GM19099 (cell line): ENCODE measurements around the gene HIP1R.

ENCODE experiments used
- POLR2A ChIP-seq: IDR thresholded peaks from 3 replicates; pipeline ENCODE4 v1.6.1; 2011; ENCODE audit warnings: low read depth; ENCODE audit not compliant: insufficient read length; ENCODE audit errors: extremely low read depth

The HIP1R gene

DNA sequence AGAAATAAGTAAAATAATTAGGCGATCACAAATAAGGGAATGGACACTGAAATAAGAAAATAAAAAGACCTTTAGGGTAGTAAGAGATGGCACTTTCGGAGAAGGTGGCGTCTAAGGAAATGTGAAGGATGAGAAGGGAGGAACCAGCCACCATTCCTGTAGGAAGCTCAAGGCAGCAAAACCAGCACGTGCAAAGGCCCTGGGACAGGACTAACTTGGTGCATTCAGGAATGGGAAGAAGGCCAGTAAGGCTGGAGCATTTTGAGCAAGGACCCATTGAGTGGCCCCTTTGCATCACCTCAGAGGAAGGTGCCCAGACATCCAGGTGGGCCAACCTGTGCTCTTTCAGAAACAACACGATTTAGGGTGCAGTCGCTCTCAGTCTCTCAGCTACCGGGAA is 61.4 kb downstream of the HIP1R start:
- no peak for TF ChIP-seq POLR2A

DNA sequence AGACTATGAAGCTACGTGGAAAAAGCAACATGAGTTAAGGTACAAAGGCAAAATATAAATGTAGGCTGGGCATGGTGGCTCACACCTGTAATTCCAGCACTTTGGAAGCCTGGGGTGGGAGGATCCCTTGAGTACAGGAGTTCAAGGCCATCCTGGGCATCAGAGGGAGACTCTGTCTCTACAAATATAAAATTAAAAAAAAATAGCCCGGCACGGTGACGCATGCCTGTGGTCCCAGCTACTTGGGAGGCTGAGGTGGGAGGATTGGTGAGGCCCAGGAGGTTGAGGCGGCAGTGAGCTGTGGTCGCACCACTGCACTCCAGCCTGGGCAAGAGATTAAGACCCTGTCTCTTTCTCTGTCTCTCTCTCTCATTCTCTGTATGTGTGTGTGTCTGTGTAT is 64.6 kb downstream of the HIP1R start:
- no peak for TF ChIP-seq POLR2A

GRCh38 chr12:122902854-122903692 is 67.8 kb downstream of the HIP1R start:
- no peak for TF ChIP-seq POLR2A

DNA sequence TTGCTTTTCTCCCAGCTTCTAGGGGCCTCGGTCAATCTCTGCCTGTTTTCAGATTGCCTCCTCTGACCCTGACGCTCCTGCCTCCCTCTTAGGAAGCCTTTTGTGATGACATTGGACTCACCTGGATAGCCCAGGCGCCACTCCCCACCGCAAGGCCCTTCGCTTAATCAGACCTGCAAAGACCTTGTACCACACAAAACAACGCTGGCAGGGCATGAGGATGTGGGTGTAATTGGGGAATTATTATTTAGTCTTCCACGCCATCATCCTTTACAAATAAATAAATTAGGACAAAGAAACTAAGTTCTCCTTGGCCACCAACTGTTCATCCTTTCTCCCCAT is 68.4 kb downstream of the HIP1R start:
- TF ChIP-seq POLR2A, result no peak

GRCh38 chr12:122908915-122909314 is 73.7 kb downstream of the HIP1R start:
- no peak for TF ChIP-seq POLR2A

DNA sequence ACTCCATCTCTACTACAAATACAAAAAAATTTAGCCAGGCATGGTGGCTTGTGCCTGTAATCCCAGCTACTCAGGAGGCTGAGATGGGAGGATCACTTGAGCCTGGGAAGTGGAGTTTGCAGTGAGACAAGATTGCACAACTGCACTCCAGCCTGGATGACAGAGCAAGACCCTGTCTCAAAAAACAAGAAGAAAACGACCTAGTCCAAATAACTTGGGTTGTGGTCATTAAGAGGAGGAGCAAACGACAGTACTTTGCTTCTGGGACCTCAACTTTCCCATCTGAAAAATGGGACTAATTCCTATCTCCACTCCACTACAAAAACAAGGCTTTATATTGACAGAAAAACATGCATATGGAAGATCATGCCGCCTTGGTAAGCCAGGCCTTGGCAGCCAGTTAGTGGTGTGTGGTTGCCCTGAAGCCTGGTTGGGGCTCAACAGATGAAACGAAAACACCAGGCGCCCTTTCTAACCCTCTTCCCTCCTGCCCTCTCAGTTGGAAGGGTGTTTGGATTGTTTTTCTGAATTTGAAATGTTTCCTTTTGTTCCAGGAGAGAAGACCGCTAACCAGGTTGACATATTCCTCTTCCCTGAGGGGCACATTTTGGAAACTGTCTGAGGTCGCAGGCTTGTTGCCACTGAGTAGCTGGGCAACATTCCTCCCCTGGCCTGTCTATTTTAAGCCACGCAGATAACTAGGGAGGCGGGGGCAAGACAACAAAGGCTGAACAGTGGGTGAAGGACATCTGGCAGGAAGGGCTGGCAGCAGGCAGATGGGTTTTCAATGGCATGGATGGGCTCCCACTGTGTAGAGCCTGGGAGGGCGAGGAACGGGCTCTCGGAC is 74.4 kb downstream of the HIP1R start:
- no peak for TF ChIP-seq POLR2A
